GM12873 (cell line): ENCODE data around the gene CAMTA1.

Experiments used
- TF ChIP-seq, protein P1 (sequence below): IDR thresholded peaks from 2 replicates; pipeline ENCODE4 v1.5.1; 2012; ENCODE audit warnings: low read depth, mild to moderate bottlenecking, moderate library complexity, low read length, control low read depth; ENCODE audit not compliant: insufficient read depth; ENCODE audit errors: missing control alignments

CAMTA1 gene

DNA sequence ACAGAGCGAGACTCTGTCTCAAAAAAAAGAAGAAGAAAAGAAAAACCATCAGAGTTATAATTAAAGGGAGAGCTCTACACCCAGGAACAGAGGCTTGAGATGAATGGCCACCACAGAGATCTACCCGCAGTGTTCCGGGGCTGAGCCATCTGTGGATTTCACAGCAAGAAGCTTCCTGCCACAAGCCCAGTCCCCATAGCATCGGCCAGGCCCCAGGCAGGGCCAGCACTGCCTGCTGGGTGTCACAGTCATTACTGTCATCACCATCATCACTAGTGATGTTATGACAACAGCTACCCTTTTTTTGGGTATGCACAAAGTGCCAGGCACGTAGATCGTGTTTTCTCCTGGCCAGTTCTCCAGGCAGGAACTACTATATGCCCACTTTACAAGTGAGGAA lies 874.3 kb downstream of the CAMTA1 start:
- TF ChIP-seq, protein P1, sequence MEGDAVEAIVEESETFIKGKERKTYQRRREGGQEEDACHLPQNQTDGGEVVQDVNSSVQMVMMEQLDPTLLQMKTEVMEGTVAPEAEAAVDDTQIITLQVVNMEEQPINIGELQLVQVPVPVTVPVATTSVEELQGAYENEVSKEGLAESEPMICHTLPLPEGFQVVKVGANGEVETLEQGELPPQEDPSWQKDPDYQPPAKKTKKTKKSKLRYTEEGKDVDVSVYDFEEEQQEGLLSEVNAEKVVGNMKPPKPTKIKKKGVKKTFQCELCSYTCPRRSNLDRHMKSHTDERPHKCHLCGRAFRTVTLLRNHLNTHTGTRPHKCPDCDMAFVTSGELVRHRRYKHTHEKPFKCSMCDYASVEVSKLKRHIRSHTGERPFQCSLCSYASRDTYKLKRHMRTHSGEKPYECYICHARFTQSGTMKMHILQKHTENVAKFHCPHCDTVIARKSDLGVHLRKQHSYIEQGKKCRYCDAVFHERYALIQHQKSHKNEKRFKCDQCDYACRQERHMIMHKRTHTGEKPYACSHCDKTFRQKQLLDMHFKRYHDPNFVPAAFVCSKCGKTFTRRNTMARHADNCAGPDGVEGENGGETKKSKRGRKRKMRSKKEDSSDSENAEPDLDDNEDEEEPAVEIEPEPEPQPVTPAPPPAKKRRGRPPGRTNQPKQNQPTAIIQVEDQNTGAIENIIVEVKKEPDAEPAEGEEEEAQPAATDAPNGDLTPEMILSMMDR, result no peak

- TF ChIP-seq, protein P1, result no peak
Observed at GRCh38 chr1:7663451-7664146, 878.3 kb downstream of the CAMTA1 start.

- TF ChIP-seq, protein P1, result no peak
Observed at GRCh38 chr1:7664147-7664892, 879.1 kb downstream of the CAMTA1 start.

- TF ChIP-seq, protein P1, result no peak
Observed at GRCh38 chr1:7664893-7665250, 879.6 kb downstream of the CAMTA1 start.

DNA sequence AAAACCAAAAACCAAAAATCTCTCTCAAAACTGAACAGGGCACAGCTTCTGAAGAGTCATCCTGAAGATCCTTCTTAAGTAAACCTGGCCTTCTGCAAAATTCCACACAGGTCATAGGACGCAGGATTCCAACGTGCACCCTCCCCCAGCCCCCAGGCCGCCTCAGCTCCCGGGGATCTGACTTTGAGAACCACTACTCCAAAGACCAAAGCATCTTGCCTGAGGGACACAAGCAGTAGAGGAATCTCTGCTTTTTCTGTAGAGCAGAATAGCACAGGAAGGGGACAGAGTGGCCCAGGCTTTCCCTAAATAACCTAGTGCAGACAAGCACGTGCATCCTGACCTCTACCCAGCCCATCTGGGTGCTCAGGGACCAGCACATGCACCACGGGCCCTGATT lies 881.0 kb downstream of the CAMTA1 start:
- TF ChIP-seq, protein P1, result no peak

DNA sequence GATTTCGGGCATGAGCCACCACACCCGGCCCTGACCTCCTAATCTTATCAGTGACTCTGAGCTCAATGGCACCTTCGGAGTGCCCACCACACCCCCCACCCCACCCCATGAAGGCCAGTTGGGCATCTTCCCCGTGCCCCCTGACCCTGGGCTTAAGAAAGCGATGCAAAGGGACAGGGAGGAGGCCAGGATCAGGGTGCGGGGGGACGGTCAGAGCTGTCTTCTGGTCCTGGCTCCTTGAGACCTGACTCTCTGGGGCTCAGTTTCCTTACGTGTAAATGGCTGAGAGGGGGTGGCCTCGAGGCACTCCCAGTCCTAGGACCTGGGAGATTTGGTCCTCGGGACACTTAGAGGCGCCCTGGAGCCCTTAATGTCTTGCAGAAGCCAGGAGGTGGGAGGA lies 881.9 kb downstream of the CAMTA1 start:
- TF ChIP-seq, protein P1, result no peak

DNA sequence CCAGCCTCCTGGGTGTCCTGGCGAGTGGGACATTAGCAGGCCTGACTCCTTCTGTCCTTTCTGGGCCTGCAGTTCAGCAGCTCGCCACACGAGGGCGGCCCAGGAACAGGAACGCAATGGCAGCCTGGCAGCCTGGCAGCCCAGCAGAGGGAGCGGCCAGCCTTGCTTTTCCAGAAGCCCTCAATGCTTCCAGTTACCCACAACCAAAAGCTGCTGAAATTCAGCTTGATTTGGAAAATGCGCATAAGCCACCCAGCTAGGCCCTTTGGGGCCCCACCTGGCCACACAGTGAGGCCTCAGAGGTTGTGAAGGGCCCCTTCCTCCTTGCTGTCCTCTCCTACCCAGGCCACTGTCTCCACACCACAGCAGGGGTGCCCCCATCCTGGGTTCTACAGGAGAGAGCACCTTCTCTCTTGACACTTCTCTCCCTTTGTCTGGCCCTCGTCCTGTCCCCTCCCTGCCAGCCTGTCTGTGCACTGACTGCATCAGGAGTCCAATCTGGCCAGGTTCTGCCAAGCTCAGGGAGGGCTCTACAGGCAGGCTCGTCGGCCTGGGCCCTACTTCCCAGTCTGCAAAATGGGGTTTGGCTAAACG lies 882.5 kb downstream of the CAMTA1 start:
- TF ChIP-seq, protein P1, result peak; percentile 97
